PC-9 (cell line): ENCODE data around the gene BMAL1. TPM values are rescaled to one million over a fixed set of nuclear protein-coding genes. Genes with fewer than 3 reads are reported as not detected.

Source experiments
- BruUV-seq: library from RNA; stranded (reverse); fragments of 400-500 nt; replicated peaks from 2 replicates; lab custom pipeline; 2021; lab: Mats Ljungman, UMichigan
- CTCF ChIA-PET: fragments of 300-600 bp; sonication (Branson Sonifier 250); formaldehyde crosslinking; loops from one replicate; lab custom pipeline; 2022; ENCODE audit warnings: antibody characterized with exemption; lab: Charles Lee
- POLR2A ChIA-PET: fragments of 300-600 bp; sonication (Branson Sonifier 250); formaldehyde crosslinking; loops from one replicate; lab custom pipeline; 2022; ENCODE audit warnings: antibody characterized with exemption; ENCODE audit not compliant: unreplicated experiment; lab: Charles Lee
- DNase-seq, 2 experiments: peaks; one replicate each; pipeline versions ENCODE4 v3.0.0 to v3.0.0-alpha.2; 2015 to 2022; ENCODE audit warnings: mixed read lengths in 1 of 2
- H2AFZ ChIP-seq: fragments of 200-600 bp; sonication (generic); 2 replicates; pipeline ENCODE4 v1.8.1; 2017; ENCODE audit warnings: antibody characterized with exemption
- H3F3A ChIP-seq: fragments of 200-600 bp; sonication (generic); 2 replicates; pipeline ENCODE4 v1.8.1; 2017; ENCODE audit warnings: antibody characterized with exemption, mild to moderate bottlenecking, low read depth; ENCODE audit not compliant: insufficient read depth
- H3K27ac ChIP-seq: fragments of 200-600 bp; sonication (generic); 2 replicates; pipeline ENCODE4 v1.6.1; 2016; ENCODE audit warnings: mixed run types
- H3K27me3 ChIP-seq: fragments of 200-600 bp; sonication (generic); 2 replicates; pipeline ENCODE4 v1.6.1; 2016; ENCODE audit warnings: low read depth, mixed run types; ENCODE audit not compliant: insufficient read depth
- H3K36me3 ChIP-seq: fragments of 200-600 bp; sonication (generic); 2 replicates; pipeline ENCODE4 v1.6.1; 2016; ENCODE audit warnings: low read depth, mixed run types
- H3K4me1 ChIP-seq: fragments of 200-600 bp; sonication (generic); replicated peaks from 2 replicates; pipeline ENCODE4 v1.6.1; 2016; ENCODE audit warnings: mixed run types; ENCODE audit not compliant: insufficient read depth
- H3K4me2 ChIP-seq: fragments of 200-600 bp; sonication (generic); 2 replicates; pipeline ENCODE4 v1.6.1; 2017; ENCODE audit warnings: mixed run types
- H3K4me3 ChIP-seq: fragments of 200-600 bp; sonication (generic); 2 replicates; pipeline ENCODE4 v1.6.1; 2016; ENCODE audit warnings: mixed run types
- H3K79me2 ChIP-seq: fragments of 200-600 bp; sonication (generic); 2 replicates; pipeline ENCODE4 v1.6.1; 2017; ENCODE audit warnings: low read depth, mixed run types
- H3K9me2 ChIP-seq: fragments of 200-600 bp; sonication (generic); 2 replicates; pipeline ENCODE4 v1.8.1; 2017; ENCODE audit warnings: mild to moderate bottlenecking; ENCODE audit not compliant: insufficient read depth
- H3K9me3 ChIP-seq: fragments of 200-600 bp; sonication (generic); 2 replicates; pipeline ENCODE4 v1.8.1; 2016; ENCODE audit warnings: low read depth; ENCODE audit not compliant: insufficient read depth
- H4K20me1 ChIP-seq: fragments of 200-600 bp; sonication (generic); 2 replicates; pipeline ENCODE4 v1.8.1; 2017; ENCODE audit not compliant: insufficient read depth
- EZH2 ChIP-seq: fragments of 200-600 bp; sonication (generic); IDR thresholded peaks from 2 replicates; pipeline ENCODE4 v1.8.0; 2017; ENCODE audit warnings: antibody characterized with exemption, low read depth
- intact Hi-C: fragments of 100-400 bp; cut with micrococcal nuclease; formaldehyde crosslinking; loops from one replicate; pipeline ENCODE4 v1.10.0; 2022; ENCODE audit not compliant: unreplicated experiment
- total RNA-seq: library from RNA; stranded (reverse); gene quantifications from 2 replicates; pipeline ENCODE4 v1.2.3, GENCODE V29; 2021
- TF ChIP-seq, protein P1 (sequence below): fragments of 200-600 bp; sonication (generic); conservative IDR thresholded peaks from 2 replicates; pipeline ENCODE4 v1.6.1; 2017; ENCODE audit warnings: mixed run types, antibody characterized with exemption, mild to moderate bottlenecking, moderate library complexity

BMAL1 gene
- total RNA-seq, 1 experiment from 2014 or later, result 15.0 TPM

DNA sequence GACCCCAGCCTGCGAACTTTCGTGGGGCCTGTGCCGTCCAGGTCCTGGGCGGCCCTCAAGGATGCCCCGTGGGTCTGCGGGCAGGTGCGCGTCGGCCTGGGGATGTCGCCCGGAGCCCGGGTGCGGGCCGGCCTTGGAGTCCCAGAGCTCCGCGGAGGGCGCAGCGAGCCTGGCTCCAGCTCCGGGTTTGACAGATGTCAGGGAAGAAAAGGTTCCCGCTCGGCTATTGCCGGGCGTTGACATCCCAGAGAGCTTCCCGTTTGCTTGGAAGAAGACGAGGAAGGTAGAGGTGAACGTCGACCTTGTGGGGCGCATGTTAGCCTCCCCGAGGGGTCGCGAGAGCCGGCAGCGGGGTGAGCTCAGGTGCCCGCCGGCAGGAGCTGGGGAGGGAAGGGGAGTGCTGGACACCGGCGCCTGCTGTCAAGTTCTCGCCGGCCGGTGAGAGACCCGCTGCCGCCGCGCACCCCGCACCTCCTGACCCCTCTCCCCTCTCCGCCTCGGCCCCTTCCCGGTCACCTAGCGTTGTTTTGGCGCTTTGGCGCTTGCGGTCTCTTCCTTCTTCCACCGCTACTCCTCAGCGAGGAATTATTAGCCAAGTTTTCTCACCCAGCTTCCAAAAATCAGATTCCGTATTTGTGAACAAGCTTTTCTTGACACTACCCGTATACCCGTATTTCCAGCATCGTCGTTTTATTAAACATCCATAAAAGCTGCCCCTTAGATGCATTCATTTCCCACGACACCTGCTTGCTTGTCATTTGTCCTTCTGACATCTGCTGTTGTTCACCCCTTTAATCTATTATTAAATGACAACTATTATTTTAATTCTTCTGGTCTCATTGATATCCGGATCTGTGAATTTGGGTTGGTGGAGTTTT, 1.3 kb downstream of the BMAL1 start:
- BruUV-seq, result no TSS peak
- Histone ChIP-seq H2AFZ (peak overlapping the region; percentile 85; the same call in 1 of the 2 replicates), H3K4me3 (peak overlapping the region; percentile 69), H3K9me3 (no peaks in the 10 kb centered on the region), H3K4me2 (peak overlapping the region; percentile 75), H3K9me2 (no peaks in the 10 kb centered on the region), H3K27me3 (peaks cover 6% of the 10 kb centered on the region; the same call in 1 of the 2 replicates), H4K20me1 (no peaks in the 10 kb centered on the region), H3K79me2 (peaks cover 4% of the 10 kb centered on the region; the same call in 1 of the 2 replicates), H3K4me1 (peaks cover 12% of the 10 kb centered on the region), H3F3A (peaks cover 6% of the 10 kb centered on the region; the same call in 1 of the 2 replicates), H3K36me3 (no peaks in the 10 kb centered on the region), H3K27ac (no peak overlapping the region)
- intact Hi-C loops, result no loop called here
- DNase-seq, result no peak
- POLR2A ChIA-PET, result interaction anchor here (0.6 kb wide), 1 partner anchor 34 kb away, joined by 3 read pairs; no protein-coding TSS in a partner anchor
- TF ChIP-seq, protein P1, sequence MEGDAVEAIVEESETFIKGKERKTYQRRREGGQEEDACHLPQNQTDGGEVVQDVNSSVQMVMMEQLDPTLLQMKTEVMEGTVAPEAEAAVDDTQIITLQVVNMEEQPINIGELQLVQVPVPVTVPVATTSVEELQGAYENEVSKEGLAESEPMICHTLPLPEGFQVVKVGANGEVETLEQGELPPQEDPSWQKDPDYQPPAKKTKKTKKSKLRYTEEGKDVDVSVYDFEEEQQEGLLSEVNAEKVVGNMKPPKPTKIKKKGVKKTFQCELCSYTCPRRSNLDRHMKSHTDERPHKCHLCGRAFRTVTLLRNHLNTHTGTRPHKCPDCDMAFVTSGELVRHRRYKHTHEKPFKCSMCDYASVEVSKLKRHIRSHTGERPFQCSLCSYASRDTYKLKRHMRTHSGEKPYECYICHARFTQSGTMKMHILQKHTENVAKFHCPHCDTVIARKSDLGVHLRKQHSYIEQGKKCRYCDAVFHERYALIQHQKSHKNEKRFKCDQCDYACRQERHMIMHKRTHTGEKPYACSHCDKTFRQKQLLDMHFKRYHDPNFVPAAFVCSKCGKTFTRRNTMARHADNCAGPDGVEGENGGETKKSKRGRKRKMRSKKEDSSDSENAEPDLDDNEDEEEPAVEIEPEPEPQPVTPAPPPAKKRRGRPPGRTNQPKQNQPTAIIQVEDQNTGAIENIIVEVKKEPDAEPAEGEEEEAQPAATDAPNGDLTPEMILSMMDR, result no peak
- no peak for TF ChIP-seq EZH2
- CTCF ChIA-PET, result interaction anchor here (0.6 to 0.7 kb wide), 2 partner anchors 22 to 126 kb away, joined by 3 to 6 read pairs; no protein-coding TSS in a partner anchor

DNA sequence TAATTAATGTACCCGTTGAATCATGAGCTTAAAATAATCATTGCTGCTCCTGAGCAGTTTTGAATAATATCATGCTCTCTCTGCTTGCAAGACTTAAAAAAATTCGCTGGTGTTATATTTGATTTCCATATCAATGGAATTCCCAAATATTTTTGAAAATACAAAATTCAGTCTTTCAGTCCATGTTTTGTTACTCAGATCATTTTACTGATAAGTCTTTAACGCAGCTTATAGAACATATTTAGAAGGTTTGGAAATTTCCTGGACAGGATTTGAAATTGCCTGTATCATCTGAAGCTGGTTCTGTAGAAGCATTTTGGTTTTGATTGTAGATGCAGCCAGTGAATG, 1.9 kb downstream of the BMAL1 start:
- H3K36me3 ChIP-seq, result no peaks in the 10 kb centered on the region
- peaks cover 4% of the 10 kb centered on the region; the same call in 1 of the 2 replicates for H3K79me2 ChIP-seq
- H3K4me2 ChIP-seq, result peak overlapping the region; percentile 75
- H3F3A ChIP-seq, result peaks cover 6% of the 10 kb centered on the region; the same call in 1 of the 2 replicates
- no TSS peak for BruUV-seq
- ChIA-PET CTCF (interaction anchor here (0.7 kb wide), 1 partner anchor 23 kb away, joined by 3 read pairs; no protein-coding TSS in a partner anchor), POLR2A (no interaction called here)
- no peak for TF ChIP-seq EZH2
- TF ChIP-seq, protein P1, result no peak
- peaks cover 12% of the 10 kb centered on the region for H3K4me1 ChIP-seq
- intact Hi-C loops, result no loop called here
- no peak overlapping the region for H2AFZ ChIP-seq
- peak overlapping the region; percentile 69; the same call in 1 of the 2 replicates for H3K4me3 ChIP-seq
- H3K9me2 ChIP-seq, result no peaks in the 10 kb centered on the region
- H4K20me1 ChIP-seq, result no peaks in the 10 kb centered on the region
- no peak overlapping the region for H3K27ac ChIP-seq
- DNase-seq, result no peak
- H3K27me3 ChIP-seq, result peaks cover 6% of the 10 kb centered on the region; the same call in 1 of the 2 replicates
- H3K9me3 ChIP-seq, result no peaks in the 10 kb centered on the region

DNA sequence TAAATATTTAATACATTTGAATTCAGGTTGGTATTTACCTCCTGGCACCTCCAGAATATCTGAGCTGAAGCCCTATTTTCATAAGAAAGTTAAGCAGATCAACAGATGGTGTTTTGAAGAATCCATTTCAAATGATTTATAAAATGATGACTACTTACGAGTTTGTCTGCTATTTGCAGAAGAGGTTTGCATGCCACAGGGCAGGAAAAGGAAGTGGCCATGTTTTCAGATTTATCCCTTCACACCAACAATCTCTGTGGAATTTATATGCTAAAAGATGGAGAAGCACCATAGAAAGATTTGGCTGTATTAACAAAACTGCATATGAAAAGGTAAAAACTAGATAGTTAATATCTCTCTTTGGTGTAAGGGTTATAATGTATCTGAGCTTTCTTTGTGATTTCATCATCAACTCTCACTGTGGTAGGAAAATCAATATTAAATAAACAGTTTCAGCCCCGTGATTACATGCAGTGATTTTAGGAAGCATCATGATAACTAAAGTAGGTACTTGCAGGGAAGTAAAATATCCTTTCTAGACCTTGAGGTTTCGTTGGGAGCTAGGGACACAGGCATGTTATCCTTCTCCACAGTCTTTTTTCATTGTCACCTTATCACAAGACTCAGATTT, 2.6 kb downstream of the BMAL1 start:
- H3K4me2 ChIP-seq, result no peak overlapping the region
- POLR2A ChIA-PET, result interaction anchor here (0.6 kb wide), 1 partner anchor 669 kb away, joined by 3 read pairs; no protein-coding TSS in a partner anchor
- TF ChIP-seq, protein P1, result no peak
- TF ChIP-seq EZH2, result no peak
- H3K79me2 ChIP-seq, result peaks cover 4% of the 10 kb centered on the region; the same call in 1 of the 2 replicates
- peaks cover 6% of the 10 kb centered on the region; the same call in 1 of the 2 replicates for H3F3A ChIP-seq
- BruUV-seq, result no TSS peak
- no peak overlapping the region for H3K27ac ChIP-seq
- peaks cover 6% of the 10 kb centered on the region; the same call in 1 of the 2 replicates for H3K27me3 ChIP-seq
- H2AFZ ChIP-seq, result no peak overlapping the region
- H3K9me2 ChIP-seq, result no peaks in the 10 kb centered on the region
- H4K20me1 ChIP-seq, result no peaks in the 10 kb centered on the region
- H3K36me3 ChIP-seq, result no peaks in the 10 kb centered on the region
- no peak for DNase-seq
- H3K9me3 ChIP-seq, result no peaks in the 10 kb centered on the region
- H3K4me3 ChIP-seq, result no peak overlapping the region
- H3K4me1 ChIP-seq, result peaks cover 12% of the 10 kb centered on the region
- intact Hi-C loops, result no loop called here
- CTCF ChIA-PET, result no interaction called here
